C1 segment of cervical spinal cord (tissue), 14 donors: ENCODE data around the gene HOXA3.

Experiments used
- DNase-seq, 14 donors: peaks; one replicate each; lab custom pipeline; 2025; lab: John Stamatoyannopoulos, UW

The HOXA3 gene

DNA sequence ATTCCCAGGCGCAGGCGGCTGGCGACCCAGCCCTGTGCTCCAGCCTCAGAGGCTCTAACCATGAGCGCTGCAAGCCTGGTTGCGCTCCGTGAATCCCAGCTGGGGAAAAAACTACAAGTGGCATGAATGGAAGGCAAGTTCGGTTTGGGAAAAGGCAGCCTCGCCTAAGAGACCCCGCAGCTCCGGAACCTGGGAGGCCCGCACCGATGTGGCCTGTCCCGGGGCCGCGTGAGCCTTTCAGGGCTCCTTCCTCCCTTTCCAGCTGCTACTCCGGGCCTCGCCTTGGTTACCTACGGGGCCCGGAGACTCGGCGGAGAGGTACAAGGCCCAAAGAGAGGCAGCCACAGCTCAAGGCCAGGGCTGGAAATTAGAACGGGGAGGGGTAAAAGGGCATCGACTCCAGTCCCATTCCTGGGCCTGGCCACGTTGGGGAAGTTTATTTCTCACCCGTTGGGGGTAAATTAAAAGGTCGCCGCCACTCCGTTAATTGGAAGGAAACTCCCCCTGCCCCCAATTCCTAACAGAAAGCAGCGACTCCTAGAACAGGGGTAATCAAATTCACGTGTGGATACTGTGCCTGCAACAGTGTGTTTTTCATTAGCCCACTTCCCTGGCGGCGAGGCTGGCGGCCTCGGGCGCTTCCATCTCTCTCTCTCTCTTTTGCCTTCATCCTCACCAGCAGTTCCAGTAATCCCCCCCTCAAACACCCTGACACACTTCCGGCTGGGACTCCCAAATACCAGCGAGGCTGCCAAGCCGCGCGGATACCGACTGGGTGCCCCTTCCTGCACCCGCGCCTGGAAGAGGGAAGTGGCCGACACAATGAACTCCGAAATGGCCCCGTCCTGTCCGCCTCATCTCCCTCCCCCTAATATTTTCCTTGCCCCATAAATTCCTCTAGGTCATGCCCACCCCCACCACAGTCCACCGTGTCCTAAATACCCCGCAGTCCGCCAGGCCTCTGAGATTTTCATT is 14.4 kb upstream of the HOXA3 start:
- DNase-seq = no peak

GRCh38 chr7:27165996-27166530 is 13.7 kb upstream of the HOXA3 start:
- no peak for DNase-seq

GRCh38 chr7:27165089-27165995 is 13.0 kb upstream of the HOXA3 start, which contains the start of gene HOXA9:
TSS of gene HOXA9 (minus strand) at chr7:27165537. CDS start at chr7:27165457, 80 bp downstream.
- DNase-seq = no peak

- DNase-seq = no peak
Observed at GRCh38 chr7:27164367-27165088, 12.1 kb upstream of the HOXA3 start.

- DNase-seq = no peak
Observed at GRCh38 chr7:27164045-27164366, 11.6 kb upstream of the HOXA3 start.

- DNase-seq = no peak
Observed at GRCh38 chr7:27163288-27164044, 11.1 kb upstream of the HOXA3 start.

- DNase-seq = no peak
Observed at GRCh38 chr7:27162561-27163287, 10.3 kb upstream of the HOXA3 start.

- no peak for DNase-seq
Observed at GRCh38 chr7:27161721-27162560, 9.6 kb upstream of the HOXA3 start.

GRCh38 chr7:27161214-27161720 is 8.9 kb upstream of the HOXA3 start:
- peak in 2 of 14 donors; percentile 30 to 54 for DNase-seq

- DNase-seq = peak; percentile 15 to 90 (median 74)
Observed at GRCh38 chr7:27160546-27161213, 8.3 kb upstream of the HOXA3 start.

DNA sequence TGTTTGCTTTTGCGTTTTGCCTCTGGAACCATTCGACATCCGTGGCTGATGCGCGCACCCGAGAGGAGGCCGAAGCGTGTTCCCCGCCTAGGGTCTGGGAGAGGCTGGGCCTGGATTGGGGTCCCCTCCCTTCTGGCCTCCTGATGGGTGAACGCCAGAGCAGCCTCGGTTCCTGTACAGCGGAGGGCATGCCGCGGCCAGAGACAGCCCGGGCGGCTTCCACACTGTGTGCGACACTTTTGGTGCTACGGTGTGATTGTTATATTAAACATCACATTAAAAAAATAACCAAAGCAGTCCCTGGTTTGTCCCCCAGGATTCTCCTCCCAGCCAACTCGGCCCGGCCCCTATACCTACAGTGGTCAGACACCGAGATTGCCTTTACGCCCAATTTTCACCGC is 7.8 kb upstream of the HOXA3 start:
- DNase-seq = no peak

- DNase-seq = no peak
Observed at GRCh38 chr7:27159266-27160144, 7.1 kb upstream of the HOXA3 start.

DNA sequence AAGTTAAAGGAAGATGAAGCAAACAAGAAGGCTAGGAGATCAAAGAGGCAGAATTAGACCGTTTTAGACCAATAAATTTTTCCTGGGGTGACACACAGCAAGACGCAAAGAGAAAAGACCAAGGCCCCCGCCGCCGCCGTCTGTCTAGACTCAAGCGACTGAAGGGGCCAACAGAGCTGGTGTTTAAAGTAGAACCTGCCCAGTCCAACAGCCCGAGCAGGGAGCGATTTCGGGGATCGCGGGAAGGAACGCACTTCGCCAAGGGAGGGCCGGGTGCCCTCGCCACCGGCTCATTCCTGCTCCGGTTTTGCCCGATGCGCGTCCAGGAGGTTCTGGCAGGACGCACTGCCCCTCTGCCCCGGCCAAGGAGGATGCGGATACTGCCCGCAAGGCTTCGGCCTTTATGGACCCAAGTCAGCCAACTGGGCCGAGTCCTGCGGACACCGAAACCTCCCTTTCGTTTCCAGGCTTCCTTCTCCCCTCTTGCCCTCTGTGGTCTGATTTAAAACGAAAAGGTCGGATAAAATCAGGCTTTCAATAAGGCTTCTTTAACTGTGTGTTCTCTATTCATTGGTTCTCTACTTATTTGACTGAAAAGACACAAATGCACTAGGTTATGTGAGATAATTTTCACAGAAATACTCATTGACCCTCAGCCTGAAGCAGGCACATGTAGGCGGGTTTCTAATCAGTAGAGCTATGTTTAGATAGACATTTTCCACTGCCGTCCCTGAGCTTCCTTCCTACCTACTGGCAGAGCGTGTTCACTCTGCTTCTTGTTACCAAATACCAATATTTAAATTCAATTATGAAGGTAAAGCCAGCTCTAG is 6.3 kb upstream of the HOXA3 start:
- DNase-seq = no peak

- DNase-seq = no peak
Observed at GRCh38 chr7:27157702-27158431, 5.5 kb upstream of the HOXA3 start.

DNA sequence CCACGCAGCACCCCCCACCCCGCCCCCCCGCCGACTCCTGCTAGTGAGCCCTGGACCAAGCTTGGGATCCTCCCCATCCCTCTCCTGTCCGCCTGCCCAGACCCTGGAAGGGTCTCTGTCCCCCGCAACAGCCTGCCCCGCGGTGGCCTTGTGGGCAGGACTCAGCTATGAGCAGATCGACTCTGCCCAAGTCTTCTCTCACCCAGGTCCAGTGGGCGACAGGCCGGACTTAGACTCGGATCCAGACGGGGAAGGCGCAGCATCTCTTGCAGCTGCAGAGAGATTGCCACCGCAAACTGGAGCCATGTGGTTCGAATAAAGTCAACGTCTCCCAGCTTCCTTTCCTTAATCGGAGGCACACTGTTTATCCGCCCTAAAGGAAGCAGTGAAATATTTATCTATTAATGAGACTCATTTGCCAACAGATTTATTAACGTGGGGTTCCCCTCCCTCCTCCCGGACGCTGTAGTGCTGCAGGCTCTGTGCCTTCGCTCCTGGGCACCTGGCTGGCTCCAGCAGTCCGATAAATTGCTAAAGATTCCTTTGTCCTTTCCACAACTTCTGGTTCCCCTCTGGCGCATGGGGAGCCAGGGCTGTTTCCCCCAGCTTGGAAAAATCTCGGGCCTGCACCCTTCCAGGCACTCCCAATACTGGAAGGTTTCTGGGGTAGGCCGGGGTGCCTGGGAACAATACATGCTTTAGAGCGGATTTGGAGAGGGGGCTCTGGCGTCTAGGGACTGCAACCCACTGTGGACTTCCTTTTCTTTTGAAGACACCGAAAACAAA is 4.7 kb upstream of the HOXA3 start:
- DNase-seq = no peak
